ENCODE measurements around the gene TBL3.

Gene TBL3

GRCh38 chr16:1929578-1930337, 42.1 kb upstream of the TBL3 start:
- POLR2A ChIA-PET = interaction anchor here (0.9 to 2.2 kb wide), 4 partner anchors 11 to 226 kb away, joined by 3 to 13 read pairs (median 4); partner anchors contain the start of genes RPS2 and TRAF7
- CTCF ChIA-PET = interaction anchor here (0.5 to 5.7 kb wide), 24 partner anchors 9 to 1312 kb away, joined by 3 to 57 read pairs (median 4); partner anchors contain the start of gene NDUFB10
- H3K4me3 ChIP-seq (ENCODE audit: low read depth, low read length) = peak overlapping the region; percentile 44
- peak overlapping the region; percentile 16; the same call in 1 of the 2 replicates for H3K27ac ChIP-seq (ENCODE audit: extremely low read depth, low read depth, low read length)
- H3K4me1 ChIP-seq (ENCODE audit: control insufficient read depth, insufficient read depth, low read length) = no peaks in the 10 kb centered on the region
- H3K9me3 ChIP-seq (ENCODE audit: control insufficient read depth, insufficient read depth, low read depth, low read length) = no peaks in the 10 kb centered on the region
- no peaks in the 10 kb centered on the region for H3K36me3 ChIP-seq (ENCODE audit: control insufficient read depth in 2 of 2, insufficient read depth in 1 of 2, low read length in 2 of 2)
- TF ChIP-seq KLF8 (tag by site-specific recombination; IDR thresholded peaks at IDR 0.05) (peak; percentile 85; the same call in 1 of the 2 replicates), ZNF2 (tag by site-specific recombination; IDR thresholded peaks at IDR 0.05) (peak; percentile 53; the same call in 1 of the 2 replicates), ZNF654 (tag by site-specific recombination; IDR thresholded peaks at IDR 0.05; ENCODE audit: low read depth) (0 out of 2 replicates have a peak, but pooled peaks have one; percentile 14), ZBTB8A (tag by site-specific recombination; IDR thresholded peaks at IDR 0.05) (peak; percentile 36; the same call in 1 of the 2 replicates), GLIS1 (tag by site-specific recombination; IDR thresholded peaks at IDR 0.05) (peak; percentile 46; the same call in 1 of the 2 replicates), ZBTB26 (tag by site-specific recombination; optimal IDR thresholded peaks at IDR 0.05) (peak; percentile 56), ZNF132 (tag by site-specific recombination; IDR thresholded peaks at IDR 0.05; ENCODE audit: borderline replicate concordance) (no peak), KLF9 (tag by site-specific recombination; IDR thresholded peaks at IDR 0.05; ENCODE audit: low read depth) (peak; percentile 79), ZNF600 (tag by site-specific recombination; IDR thresholded peaks at IDR 0.05) (no peak), ZFHX2 (tag by site-specific recombination; conservative IDR thresholded peaks at IDR 0.05) (peak; percentile 39; the same call in 1 of the 2 replicates), ZSCAN18 (tag by site-specific recombination; IDR thresholded peaks at IDR 0.05) (0 out of 2 replicates have a peak, but pooled peaks have one; percentile 23), ZNF660 (tag by site-specific recombination; IDR thresholded peaks at IDR 0.05) (peak; percentile 70; the same call in 1 of the 2 replicates), KLF1 (tag by site-specific recombination; IDR thresholded peaks at IDR 0.05) (peak; percentile 61), CTCF (tag by site-specific recombination; IDR thresholded peaks at IDR 0.05) (peak; percentile 59; the same call in 1 of the 2 replicates), REST (tag by site-specific recombination; IDR thresholded peaks at IDR 0.05) (no peak), ZNF398 (tag by site-specific recombination; IDR thresholded peaks at IDR 0.05) (0 out of 2 replicates have a peak, but pooled peaks have one; percentile 8), ZNF148 (tag by site-specific recombination; IDR thresholded peaks at IDR 0.05; ENCODE audit: borderline replicate concordance) (no peak), PBX3 (CRISPR knock-in tag; IDR thresholded peaks at IDR 0.05) (peak; percentile 95), YY1 (tag by site-specific recombination; IDR thresholded peaks at IDR 0.05) (0 out of 2 replicates have a peak, but pooled peaks have one; percentile 56)

All from HEK293 (cell line).